K562 (cell line): ENCODE results near the gene CMTM5.

Experiments
- ESRRA ChIP-seq: fragments of 450-650 bp; IDR thresholded peaks from 2 replicates; pipeline ENCODE4 v1.6.1; 2014; ENCODE audit warnings: low read depth, mild to moderate bottlenecking, moderate library complexity, borderline replicate concordance
- MED1 ChIP-seq: sonication (generic); formaldehyde crosslinking; IDR thresholded peaks from 2 replicates; pipeline ENCODE4 v1.8.1; 2023; ENCODE audit warnings: missing genetic modification reagents, borderline replicate concordance
- NKRF ChIP-seq: fragments of 450-650 bp; IDR thresholded peaks from 2 replicates; pipeline ENCODE4 v1.6.1; 2016; ENCODE audit warnings: borderline replicate concordance
- NR4A1 ChIP-seq, 2 experiments: fragments of 250-450 bp in 1 of 2; fragments of 450-650 bp in 1 of 2; sonication (Bioruptor Pico) in 1 of 2; IDR thresholded peaks; 2 replicates each; pipeline versions ENCODE4 v1.4.0 to v1.6.1; 2016 to 2020; ENCODE audit warnings: mild to moderate bottlenecking in 2 of 2, missing compliant biosample characterization in 1 of 2, missing genetic modification characterization in 1 of 2, moderate library complexity in 1 of 2
- PKNOX1 ChIP-seq: fragments of 450-650 bp; IDR thresholded peaks from 2 replicates; pipeline ENCODE4 v1.6.1; 2016
- PYGO2 ChIP-seq: fragments of 450-650 bp; IDR thresholded peaks from 2 replicates; pipeline ENCODE4 v1.6.1; 2016; ENCODE audit warnings: mild to moderate bottlenecking, missing genetic modification characterization, moderate library complexity, missing compliant biosample characterization
- RAD21 ChIP-seq, 2 experiments: fragments of 250-450 bp in 1 of 2; fragments of 450-650 bp in 1 of 2; sonication (Bioruptor Pico) in 1 of 2; formaldehyde crosslinking in 1 of 2; IDR thresholded peaks in 1 of 2; conservative IDR thresholded peaks in 1 of 2; 2 replicates each; pipeline versions ENCODE4 v1.4.0 to v1.8.0; 2020 to 2022; ENCODE audit warnings: mild to moderate bottlenecking in 2 of 2, moderate library complexity in 1 of 2
- RBM25 ChIP-seq: fragments of 200-400 bp; formaldehyde crosslinking; IDR thresholded peaks from 2 replicates; pipeline ENCODE4 v1.6.1; 2018; ENCODE audit warnings: low read length, low read depth, moderate library complexity; ENCODE audit not compliant: severe bottlenecking
- TEAD4 ChIP-seq, 2 experiments: sonication (generic) in 1 of 2; formaldehyde crosslinking in 1 of 2; IDR thresholded peaks; 2 replicates each; pipeline versions ENCODE4 v1.6.1 to v1.8.0; 2012 to 2022; ENCODE audit warnings: borderline replicate concordance in 1 of 2, inconsistent platforms in 1 of 2, low read length in 1 of 2, mild to moderate bottlenecking in 1 of 2, missing genetic modification reagents in 1 of 2
- ZHX1 ChIP-seq: fragments of 150-350 bp; conservative IDR thresholded peaks from 2 replicates; pipeline ENCODE4 v1.6.1; 2014; ENCODE audit warnings: low read length
- ZNF121 ChIP-seq: sonication (generic); formaldehyde crosslinking; conservative IDR thresholded peaks from 2 replicates; pipeline ENCODE4 v1.8.0; 2022; ENCODE audit warnings: missing genetic modification reagents
- ZNF551 ChIP-seq: fragments of 250-450 bp; sonication (Bioruptor Pico); IDR thresholded peaks from 2 replicates; pipeline ENCODE4 v1.5.0; 2021; ENCODE audit warnings: mild to moderate bottlenecking, moderate library complexity

GRCh38 chr14:23406725-23407355 is 30.0 kb downstream of the CMTM5 start:
- TF ChIP-seq ESRRA (no peak), TEAD4 (IDR thresholded peaks at IDR 0.05; ENCODE audit: low read length) (no peak), TEAD4 (CRISPR knock-in tag; IDR thresholded peaks at IDR 0.05; ENCODE audit: borderline replicate concordance) (no peak), MED1 (no peak), NR4A1 (CRISPR knock-in tag; IDR thresholded peaks at IDR 0.05) (no peak), NR4A1 (tag; IDR thresholded peaks at IDR 0.05) (no peak), ZHX1 (no peak), ZNF551 (CRISPR knock-in tag) (no peak), RAD21 (CRISPR knock-in tag; conservative IDR thresholded peaks at IDR 0.05 in 1 of 2, IDR thresholded peaks at IDR 0.05 in 1 of 2) (no peak), PKNOX1 (no peak), NKRF (no peak), PYGO2 (tag) (no peak), ZNF121 (CRISPR knock-in tag) (no peak), RBM25 (no peak)
